GM19463 (cell line): Measurements from ENCODE around the gene TXLNG.
A peak's percentile ranks its signal among the peaks of the same experiment; 100 is the strongest.
"Not testable (repeated sequence)": the region's sequence is repeated elsewhere in the genome, so short reads cannot be mapped to it uniquely, and the experiment has no call there.

Experiments
- ATAC-seq: cut with Tn5 transposase; IDR thresholded peaks from one replicate; pipeline ENCODE4 v1.9.1; 2021; ENCODE audit warnings: mild to moderate bottlenecking, moderate library complexity; ENCODE audit not compliant: unreplicated experiment

The TXLNG gene

GRCh38 chrX:16786139-16786790, at the start of gene TXLNG:
Gene TXLNG, plus strand, starts transcription at chrX:16786466. Its CDS starts 22 bp downstream, at chrX:16786488.
- peak; percentile 98 for ATAC-seq

- no peak for ATAC-seq
These were observed 49.2 kb upstream of the TXLNG start for GRCh38 chrX:16737024-16737423.

- ATAC-seq, result no peak
These were observed 46.7 kb upstream of the TXLNG start for GRCh38 chrX:16739574-16739973.

- ATAC-seq, result no peak
These were observed 42.5 kb upstream of the TXLNG start for GRCh38 chrX:16743604-16744325.

GRCh38 chrX:16745102-16745501, 41.2 kb upstream of the TXLNG start:
- ATAC-seq, result no peak

GRCh38 chrX:16745659-16746058, 40.6 kb upstream of the TXLNG start:
- ATAC-seq, result no peak

GRCh38 chrX:16748425-16748824, 37.8 kb upstream of the TXLNG start:
- ATAC-seq, result no peak

- ATAC-seq, result no peak
These were observed 36.1 kb upstream of the TXLNG start for GRCh38 chrX:16750136-16750535.

- no peak for ATAC-seq
These were observed 32.2 kb upstream of the TXLNG start for GRCh38 chrX:16754019-16754418.

- ATAC-seq, result no peak
These were observed 29.5 kb upstream of the TXLNG start for GRCh38 chrX:16756724-16757123.

- ATAC-seq, result not testable (repeated sequence)
These were observed 24.8 kb upstream of the TXLNG start for GRCh38 chrX:16761500-16761899.

- no peak for ATAC-seq
These were observed 23.7 kb upstream of the TXLNG start for GRCh38 chrX:16762579-16762978.

GRCh38 chrX:16765594-16765993, 20.7 kb upstream of the TXLNG start:
- ATAC-seq, result no peak

- no peak for ATAC-seq
These were observed 15.2 kb upstream of the TXLNG start for GRCh38 chrX:16770970-16771482.

- no peak for ATAC-seq
These were observed 14.5 kb upstream of the TXLNG start for GRCh38 chrX:16771483-16772398.

- ATAC-seq, result no peak
These were observed 13.8 kb upstream of the TXLNG start for GRCh38 chrX:16772460-16772859.

GRCh38 chrX:16774746-16775145, 11.5 kb upstream of the TXLNG start:
- no peak for ATAC-seq

- ATAC-seq, result no peak
These were observed 7.7 kb upstream of the TXLNG start for GRCh38 chrX:16778545-16778944.

GRCh38 chrX:16778993-16779392, 7.3 kb upstream of the TXLNG start:
- ATAC-seq, result no peak

- ATAC-seq, result not testable (repeated sequence)
These were observed 6.5 kb upstream of the TXLNG start for GRCh38 chrX:16779815-16780214.

GRCh38 chrX:16783452-16783851, 2.8 kb upstream of the TXLNG start:
- no peak for ATAC-seq
